Uterus (tissue), 4 donors: Measurements from ENCODE around the gene PYCARD. TPM values are rescaled to one million over a fixed set of nuclear protein-coding genes. Genes with fewer than 3 reads are reported as not detected.
A peak's percentile ranks its signal among the peaks of the same experiment; 100 is the strongest.
"Not testable (repeated sequence)": the region's sequence is repeated elsewhere in the genome, so short reads cannot be mapped to it uniquely, and the experiment has no call there.

Experiments used
- DNase-seq, 2 donors: peaks; one replicate each; pipeline ENCODE4 v3.0.0-alpha.2; 2019 to 2020
- H3K27ac ChIP-seq, 2 donors: fragments of 200-600 bp; sonication (generic); 1 replicate in 1 of 2; 2 replicates in 1 of 2; pipeline ENCODE4 v1.5.1; 2016 to 2018
- H3K27me3 ChIP-seq, 2 donors: fragments of 200-600 bp; sonication (generic); one replicate each; pipeline ENCODE4 v1.5.1; 2018 to 2019; ENCODE audit warnings: control low read depth in 1 of 2
- H3K36me3 ChIP-seq, 2 donors: fragments of 200-600 bp; sonication (generic); one replicate each; pipeline ENCODE4 v1.5.1; 2019; ENCODE audit warnings: control low read depth in 1 of 2
- H3K4me1 ChIP-seq, 2 donors: fragments of 200-600 bp; sonication (generic); one replicate each; pipeline ENCODE4 v1.5.1; 2018 to 2019; ENCODE audit warnings: control low read depth in 1 of 2
- H3K4me3 ChIP-seq, 2 donors: fragments of 200-600 bp; sonication (generic); 1 replicate in 1 of 2; 2 replicates in 1 of 2; pipeline ENCODE4 v1.5.1; 2018 to 2019; ENCODE audit warnings: mild to moderate bottlenecking in 1 of 2
- H3K9me3 ChIP-seq, 2 donors: fragments of 200-600 bp; sonication (generic); one replicate each; pipeline ENCODE4 v1.5.1; 2019; ENCODE audit warnings: control low read depth in 1 of 2
- CTCF ChIP-seq, 4 experiments: fragments of 200-600 bp in 2 of 4; fragments of 450-650 bp in 2 of 4; sonication (generic) in 2 of 4; IDR thresholded peaks; one replicate each; pipeline ENCODE4 v1.5.1; 2016 to 2019; ENCODE audit warnings: antibody characterized with exemption in 4 of 4, mild to moderate bottlenecking in 2 of 4, moderate library complexity in 1 of 4
- POLR2A ChIP-seq, 2 donors: fragments of 450-650 bp; IDR thresholded peaks; one replicate each; pipeline ENCODE4 v1.6.1; 2016; ENCODE audit warnings: antibody characterized with exemption in 2 of 2, mild to moderate bottlenecking in 1 of 2, moderate library complexity in 1 of 2
- intact Hi-C: fragments of 100-400 bp; cut with DNase I; formaldehyde crosslinking; loops from one replicate; pipeline ENCODE4 v1.15.1; 2023; ENCODE audit warnings: low total_unique reads
- total RNA-seq, 4 donors: library from RNA; depleted of rRNA in 3 of 4; stranded (reverse); fragments of >200 nt in 3 of 4; gene quantifications; one replicate each; pipeline versions ENCODE4 v1.1.0 to v1.2.4, GENCODE V29; 2014 to 2023
- donor health status: DM: yes; HTN: yes; CAD: no.

The PYCARD gene
- total RNA-seq, 4 donors from 2014 or later, result 12.7 to 87.1 (median 18.0) TPM

- peak; percentile 38 to 43 for DNase-seq
- intact Hi-C loops, result no loop called here
- TF ChIP-seq POLR2A (IDR thresholded peaks at IDR 0.05) (no peak), CTCF (IDR thresholded peaks at IDR 0.05) (no peak)
- no peaks in the 10 kb centered on the region for H3K36me3 ChIP-seq
- H3K4me1 ChIP-seq, result peaks cover 10 to 13% of the 10 kb centered on the region in 2 donors
- peak overlapping the region; percentile 94 to 99 for H3K27ac ChIP-seq
- no peaks in the 10 kb centered on the region for H3K9me3 ChIP-seq
- no peaks in the 10 kb centered on the region for H3K27me3 ChIP-seq
- peak overlapping the region; percentile 78 to 95 for H3K4me3 ChIP-seq
These were observed 21.3 kb downstream of the PYCARD start for GRCh38 chr16:31181102-31181830.

GRCh38 chr16:31179747-31180459, 22.7 kb downstream of the PYCARD start, which contains the start of gene FUS:
FUS (plus strand) TSS chr16:31180139; CDS start chr16:31180215, 76 bp downstream.
- H3K27me3 ChIP-seq, result no peaks in the 10 kb centered on the region
- H3K9me3 ChIP-seq, result no peaks in the 10 kb centered on the region
- no peaks in the 10 kb centered on the region for H3K36me3 ChIP-seq
- peak; percentile 91 to 92 for DNase-seq
- peak within 1 kb of the TSS; percentile 78 to 95 for H3K4me3 ChIP-seq
- peaks cover 10 to 13% of the 10 kb centered on the region in 2 donors for H3K4me1 ChIP-seq
- intact Hi-C loops, result no loop called here
- TF ChIP-seq CTCF (IDR thresholded peaks at IDR 0.05) (peak in 2 of 4 experiments; percentile 2 to 14), POLR2A (IDR thresholded peaks at IDR 0.05) (peak; percentile 90 to 98)
- H3K27ac ChIP-seq, result peak within 1 kb of the TSS; percentile 94 to 99

DNA sequence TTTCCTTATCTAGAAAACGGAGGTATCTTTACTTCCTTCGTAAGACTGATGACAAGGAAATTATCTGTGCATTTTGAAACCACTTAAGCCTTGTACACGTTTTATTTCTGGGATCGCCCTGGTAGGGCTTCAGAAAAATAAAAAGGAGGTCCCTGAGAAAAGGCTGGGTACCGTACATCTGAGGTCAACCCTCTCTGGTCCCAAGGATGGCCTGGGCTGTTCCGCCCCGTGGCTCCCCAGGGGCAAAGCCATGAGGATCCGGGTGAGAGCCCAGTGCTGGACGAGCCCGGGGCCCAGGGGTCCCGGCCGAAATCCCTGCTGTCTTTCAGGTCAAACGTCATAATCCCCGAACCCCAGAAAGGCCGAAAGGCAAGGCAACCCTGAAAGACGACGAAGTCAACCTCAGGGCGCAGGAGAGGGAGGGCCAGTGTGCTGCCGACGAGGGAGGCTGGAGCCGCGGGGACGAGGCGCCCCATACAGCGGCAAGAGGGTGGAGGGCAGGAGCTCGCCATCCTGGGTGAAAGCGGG, 23.3 kb downstream of the PYCARD start:
- intact Hi-C loops, result no loop called here
- no peak for DNase-seq
- TF ChIP-seq CTCF (IDR thresholded peaks at IDR 0.05), result no peak
- peak in 1 of 2 donors; percentile 25 for TF ChIP-seq POLR2A (IDR thresholded peaks at IDR 0.05)

DNA sequence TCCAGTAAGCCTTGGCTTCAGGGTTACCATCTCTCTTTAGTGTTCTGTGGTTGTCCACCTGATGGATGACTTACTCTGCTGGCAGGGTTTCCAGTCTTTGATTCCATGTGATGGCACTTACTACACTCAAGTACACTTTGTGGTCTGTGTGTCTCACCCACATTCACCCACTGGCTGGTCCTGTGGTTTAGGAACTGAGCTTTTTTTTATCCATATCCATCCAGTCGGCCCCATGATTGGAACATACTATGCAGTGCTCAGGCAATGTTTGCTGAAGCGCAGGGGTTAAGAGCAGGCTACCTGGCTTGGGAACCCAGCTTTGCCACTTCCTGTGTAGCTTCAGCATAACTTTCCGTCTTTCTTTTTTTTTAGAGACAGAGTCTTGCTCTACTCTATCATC, 25.4 kb downstream of the PYCARD start:
- Histone ChIP-seq H3K4me3 (no peak overlapping the region), H3K27ac (no peak overlapping the region), H3K27me3 (no peaks in the 10 kb centered on the region), H3K36me3 (no peaks in the 10 kb centered on the region), H3K4me1 (peaks cover 0 to 5% of the 10 kb centered on the region in 2 donors), H3K9me3 (no peaks in the 10 kb centered on the region)
- intact Hi-C loops, result no loop called here
- no peak for DNase-seq
- TF ChIP-seq POLR2A (IDR thresholded peaks at IDR 0.05) (no peak), CTCF (IDR thresholded peaks at IDR 0.05) (no peak)

More for the DNA sequence above, 23.3 kb downstream of the PYCARD start:
- peak overlapping the region; percentile 94 to 99 for H3K27ac ChIP-seq
- no peaks in the 10 kb centered on the region for H3K9me3 ChIP-seq
- H3K4me1 ChIP-seq, result peaks cover 10 to 13% of the 10 kb centered on the region in 2 donors
- H3K36me3 ChIP-seq, result no peaks in the 10 kb centered on the region
- peak overlapping the region; percentile 78 to 95 for H3K4me3 ChIP-seq
- no peaks in the 10 kb centered on the region for H3K27me3 ChIP-seq

DNA sequence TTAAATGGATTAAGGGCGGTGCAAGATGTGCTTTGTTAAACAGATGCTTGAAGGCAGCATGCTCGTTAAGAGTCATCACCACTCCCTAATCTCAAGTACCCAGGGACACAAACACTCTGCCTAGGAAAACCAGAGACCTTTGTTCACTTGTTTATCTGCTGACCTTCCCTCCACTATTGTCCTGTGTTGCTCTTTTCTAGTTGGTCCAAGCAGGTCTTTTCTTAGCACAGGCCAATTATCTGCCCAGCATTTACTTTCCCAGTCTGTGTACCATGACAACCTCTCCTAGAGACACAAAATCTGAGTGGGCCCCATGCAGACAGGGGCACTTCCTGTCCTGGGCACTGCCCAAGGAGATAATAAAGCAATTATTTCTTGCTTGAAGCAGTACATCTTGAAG, 32.5 kb downstream of the PYCARD start:
- intact Hi-C loops, H3K27me3 ChIP-seq, DNase-seq, H3K4me3 ChIP-seq, H3K9me3 ChIP-seq, H3K36me3 ChIP-seq, H3K4me1 ChIP-seq, H3K27ac ChIP-seq: not testable (repeated sequence)
